GM19193 (cell line): Measurements from ENCODE around the gene ZMYND11.

Experiments
- POLR2A ChIP-seq: IDR thresholded peaks from 4 replicates; pipeline ENCODE4 v1.6.1; 2011; ENCODE audit not compliant: insufficient read depth, insufficient read length; ENCODE audit errors: extremely low read depth

ZMYND11 gene

DNA sequence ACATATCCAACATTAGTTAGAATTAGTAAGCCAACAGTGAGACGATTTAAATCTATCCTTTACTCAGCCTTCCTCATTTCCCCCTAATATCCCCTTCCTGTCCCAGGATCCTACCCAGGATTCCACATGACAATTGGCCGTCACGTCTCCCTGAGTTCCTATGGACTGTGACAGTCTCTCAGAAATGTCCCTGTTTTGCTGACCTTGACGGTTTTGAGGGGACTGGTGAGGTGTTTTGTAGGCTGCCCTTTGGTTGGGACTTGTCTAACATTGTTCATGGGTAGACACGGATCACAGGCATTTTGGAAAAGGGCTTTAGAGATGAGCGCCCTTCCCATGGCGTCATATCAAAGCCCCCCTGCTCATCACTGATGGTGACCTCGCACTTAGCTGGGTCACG is 162.8 kb downstream of the ZMYND11 start:
- no peak for TF ChIP-seq POLR2A

DNA sequence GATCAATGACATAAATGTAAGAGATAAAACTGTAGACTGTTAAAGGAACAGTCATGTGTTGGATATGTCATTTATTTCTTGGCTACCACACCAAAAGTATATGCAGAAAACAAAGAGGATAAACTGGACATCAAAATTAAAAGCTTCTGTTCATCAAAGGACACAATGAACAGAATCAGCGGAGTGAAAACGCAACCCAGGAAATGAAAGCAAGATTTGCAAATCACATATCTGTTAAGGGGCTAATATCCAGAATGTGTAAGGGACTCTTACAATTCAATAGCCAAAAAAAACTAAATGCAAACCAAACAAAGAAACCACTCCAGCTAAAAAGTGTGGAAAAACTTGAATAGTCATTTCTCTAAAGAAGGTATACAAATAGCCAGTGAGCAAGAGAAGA is 164.3 kb downstream of the ZMYND11 start:
- no peak for TF ChIP-seq POLR2A

DNA sequence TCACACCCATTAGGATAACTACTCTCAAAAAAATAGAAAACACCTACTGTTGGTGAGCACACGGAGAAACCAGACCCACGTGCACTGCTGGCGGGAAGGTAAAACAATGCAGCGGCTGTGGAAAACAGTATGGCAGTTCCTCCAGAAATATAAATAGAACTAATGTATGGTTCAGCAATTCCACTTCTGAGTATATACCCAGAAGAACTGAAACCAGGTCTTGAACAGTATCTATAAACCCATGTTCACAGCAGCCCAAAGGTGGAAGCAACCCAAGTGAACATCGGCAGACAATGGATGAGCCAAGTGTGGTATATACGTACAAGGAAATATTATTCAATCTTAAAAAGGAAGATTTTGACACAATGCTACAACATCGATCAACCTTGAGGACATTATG is 164.7 kb downstream of the ZMYND11 start:
- TF ChIP-seq POLR2A, result no peak

DNA sequence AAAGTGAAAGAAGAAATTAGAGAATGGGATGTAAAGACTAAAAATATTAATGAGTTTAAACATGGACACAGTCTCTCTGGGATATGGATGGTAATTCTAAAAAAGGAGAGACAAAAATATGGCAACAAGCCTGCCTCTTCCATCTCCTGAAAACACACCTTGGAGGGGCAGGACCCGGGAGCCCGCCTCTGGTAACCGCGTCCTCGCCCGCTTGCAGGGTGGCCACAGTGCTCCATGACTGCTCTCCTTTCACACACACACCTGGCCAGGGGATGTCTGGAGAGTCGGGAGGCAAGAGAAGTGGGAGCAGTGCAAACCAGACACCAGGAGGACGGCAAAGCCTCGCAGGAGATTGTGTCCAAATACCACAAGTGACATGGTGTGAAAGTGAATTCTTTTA is 166.3 kb downstream of the ZMYND11 start:
- TF ChIP-seq POLR2A, result no peak
